ENCODE measurements around the gene RFPL3.
"Not testable (repeated sequence)": the region's sequence is repeated elsewhere in the genome, so short reads cannot be mapped to it uniquely, and the experiment has no call there.

RFPL3 gene

GRCh38 chr22:32357567-32357966, at the start of gene RFPL3:
Gene RFPL3, plus strand, starts transcription at chr22:32357867. Its CDS starts 205 bp downstream, at chr22:32358072.
- not testable (repeated sequence) for DNase-seq (ENCODE audit: low read depth in 2 of 2)

- DNase-seq (ENCODE audit: low read depth in 2 of 2) = no peak
Observed at GRCh38 chr22:32308191-32308590, 49.5 kb upstream of the RFPL3 start.

DNA sequence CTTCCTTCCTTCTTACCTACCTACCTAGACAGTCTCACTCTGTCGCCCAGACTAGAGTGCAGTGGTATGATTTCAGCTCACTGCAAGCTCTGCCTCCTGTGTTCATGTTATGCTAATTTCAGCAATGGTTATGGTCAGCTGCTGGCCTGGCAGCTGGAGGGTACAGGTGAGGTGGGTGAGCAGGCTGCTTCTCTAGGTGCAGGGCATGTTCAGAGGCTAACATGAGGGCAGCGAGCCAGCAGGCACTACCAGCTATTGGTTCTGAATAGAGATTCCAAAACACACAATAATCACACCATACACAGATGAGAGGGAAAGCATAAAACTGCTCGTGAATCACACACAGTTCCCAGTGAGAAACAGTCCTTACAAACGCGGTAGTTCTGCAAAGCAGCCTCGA, 48.7 kb upstream of the RFPL3 start:
- no peak for DNase-seq (ENCODE audit: low read depth in 2 of 2)

DNA sequence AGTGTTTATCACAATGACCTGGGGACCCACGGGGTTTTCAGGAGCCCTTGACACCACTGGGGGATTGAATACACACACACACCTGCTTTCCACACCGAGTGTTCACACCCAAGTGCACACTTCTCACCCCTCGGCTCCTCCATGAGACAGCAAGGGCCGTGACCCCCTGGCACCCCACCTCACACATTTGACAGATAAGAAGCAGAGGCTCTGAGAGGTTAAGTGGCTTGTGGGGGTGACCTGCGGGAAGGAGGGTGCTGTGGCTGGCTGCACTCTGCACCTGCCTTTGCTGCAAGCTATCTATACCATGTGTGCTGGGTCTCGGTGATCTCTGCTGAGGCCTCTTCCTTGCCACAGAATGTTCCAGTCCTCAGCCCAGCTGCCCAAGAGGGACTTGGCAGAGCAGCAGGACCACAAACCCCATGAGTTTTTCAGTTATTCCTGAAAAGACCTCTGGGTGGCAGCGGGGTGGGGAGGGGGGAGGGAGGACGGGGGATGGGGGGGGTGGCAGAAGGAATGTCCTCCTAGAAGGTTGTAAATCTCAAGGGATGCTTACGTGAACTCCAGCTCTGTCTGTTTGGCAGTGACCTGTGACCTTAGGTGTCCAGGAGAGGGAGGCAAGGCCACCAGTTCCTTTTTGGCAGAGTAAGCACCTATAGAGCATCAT, 47.9 kb upstream of the RFPL3 start:
- DNase-seq (ENCODE audit: low read depth in 2 of 2) = no peak

- DNase-seq (ENCODE audit: low read depth in 2 of 2) = no peak
Observed at GRCh38 chr22:32310777-32311176, 46.9 kb upstream of the RFPL3 start.

DNA sequence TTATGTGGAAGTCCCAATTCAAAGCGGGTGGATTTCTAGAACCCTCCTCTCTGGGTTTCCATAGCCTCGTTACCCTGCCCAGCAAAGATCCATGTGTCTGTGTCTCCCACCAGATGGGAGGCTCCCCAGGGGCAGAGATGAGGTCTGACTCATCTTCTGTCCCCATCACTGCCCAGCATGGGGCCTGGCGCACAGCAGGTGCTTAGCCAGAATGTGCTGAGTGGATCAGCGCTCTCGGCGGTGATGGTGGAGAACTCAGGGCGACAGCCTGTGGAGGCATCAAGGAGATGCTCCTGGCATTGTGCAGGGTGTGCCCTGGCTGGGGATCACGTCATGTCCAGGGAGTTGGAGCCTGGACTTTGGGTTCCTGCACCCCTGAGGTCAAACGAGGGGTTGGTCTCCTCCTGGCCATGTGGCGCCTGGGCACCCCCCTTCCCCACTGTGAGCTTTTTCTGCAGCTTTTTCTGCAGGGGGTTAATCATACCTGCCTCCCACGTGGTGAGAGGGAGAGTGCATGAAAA, 46.1 kb upstream of the RFPL3 start:
- no peak for DNase-seq (ENCODE audit: low read depth in 2 of 2)

DNA sequence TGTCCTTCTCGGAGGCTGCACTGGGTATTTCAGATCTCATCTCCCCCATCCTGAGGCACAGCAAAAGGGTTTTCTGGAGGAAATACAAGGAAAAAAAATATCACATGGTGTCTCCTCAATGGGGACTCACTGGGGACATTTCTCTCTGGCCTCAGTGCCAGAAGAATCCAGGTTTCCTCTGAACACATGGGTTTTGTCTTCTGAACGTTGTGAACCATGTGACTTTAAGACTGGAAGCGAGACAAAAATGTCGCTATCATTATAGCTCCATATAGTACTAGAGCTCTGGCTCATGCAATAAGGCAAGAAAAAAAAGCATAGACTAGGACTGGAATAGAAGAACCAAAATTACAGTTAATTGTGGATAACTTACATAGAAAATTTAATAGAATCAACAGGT, 44.9 kb upstream of the RFPL3 start:
- DNase-seq (ENCODE audit: low read depth in 2 of 2) = no peak

GRCh38 chr22:32313532-32313931, 44.1 kb upstream of the RFPL3 start:
- no peak for DNase-seq (ENCODE audit: low read depth in 2 of 2)

DNA sequence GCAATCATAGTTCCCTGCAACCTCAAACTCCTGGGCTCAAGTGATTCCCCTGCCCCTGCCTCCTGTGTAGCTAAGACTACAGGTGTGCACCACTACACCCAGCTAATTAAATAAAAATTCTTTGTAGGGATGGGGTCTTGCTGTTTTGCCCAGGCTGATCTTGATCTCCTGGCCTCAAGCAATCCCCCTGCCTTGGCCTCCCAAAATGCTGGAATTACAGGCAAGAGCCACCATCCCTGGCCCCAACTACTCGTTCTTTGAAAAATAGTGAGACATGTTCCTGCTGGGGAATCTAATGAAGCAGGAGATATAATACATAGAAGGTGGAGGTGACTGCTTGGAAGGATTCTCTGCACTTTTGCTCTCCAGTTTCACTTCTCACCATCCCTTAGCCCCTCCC, 40.1 kb upstream of the RFPL3 start:
- DNase-seq (ENCODE audit: low read depth in 2 of 2) = no peak

DNA sequence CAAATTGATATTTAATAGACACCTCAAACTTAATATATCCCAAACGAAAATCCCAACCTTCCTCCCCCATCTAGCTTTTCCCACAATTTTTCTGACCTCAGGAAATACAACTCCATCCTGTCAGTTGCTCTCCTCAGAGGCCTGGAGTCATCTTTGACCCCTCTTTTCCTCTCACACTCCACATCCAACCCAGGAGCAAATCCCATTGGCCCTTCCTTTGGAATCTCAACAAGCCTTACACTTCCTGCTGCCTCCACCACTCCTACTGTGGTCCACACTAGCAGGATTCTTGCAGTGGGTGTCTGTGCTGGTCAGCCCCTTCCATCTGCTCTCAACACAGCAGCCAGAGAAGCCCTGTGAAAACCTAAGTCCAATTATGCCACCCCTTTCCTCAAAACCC, 39.3 kb upstream of the RFPL3 start:
- DNase-seq (ENCODE audit: low read depth in 2 of 2) = no peak

DNA sequence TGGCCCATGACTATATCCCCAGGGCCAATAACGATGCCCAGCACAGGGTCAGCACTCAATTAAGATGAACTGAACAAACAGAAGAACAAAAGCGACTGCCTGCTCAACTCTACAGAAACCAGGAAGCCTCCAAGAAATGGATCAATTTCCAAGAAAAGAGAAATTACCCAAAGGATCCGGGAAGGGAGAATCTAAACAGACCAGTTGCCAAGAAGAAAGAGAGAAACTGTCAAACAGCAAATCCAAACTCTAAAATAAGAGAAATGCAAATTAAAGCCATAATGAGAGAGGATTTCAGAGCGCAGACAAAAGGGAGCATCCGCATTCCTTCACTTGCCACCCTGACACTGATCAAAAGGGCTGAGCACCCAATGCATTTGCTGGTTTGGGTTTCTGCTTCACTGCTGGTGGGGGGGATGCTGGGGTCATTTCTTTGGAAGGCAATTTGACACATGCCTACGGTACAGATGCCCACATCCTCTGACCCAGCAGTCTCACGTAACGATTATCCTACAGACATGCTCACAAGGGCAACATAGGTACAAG, 37.7 kb upstream of the RFPL3 start:
- DNase-seq (ENCODE audit: low read depth in 2 of 2) = no peak

DNA sequence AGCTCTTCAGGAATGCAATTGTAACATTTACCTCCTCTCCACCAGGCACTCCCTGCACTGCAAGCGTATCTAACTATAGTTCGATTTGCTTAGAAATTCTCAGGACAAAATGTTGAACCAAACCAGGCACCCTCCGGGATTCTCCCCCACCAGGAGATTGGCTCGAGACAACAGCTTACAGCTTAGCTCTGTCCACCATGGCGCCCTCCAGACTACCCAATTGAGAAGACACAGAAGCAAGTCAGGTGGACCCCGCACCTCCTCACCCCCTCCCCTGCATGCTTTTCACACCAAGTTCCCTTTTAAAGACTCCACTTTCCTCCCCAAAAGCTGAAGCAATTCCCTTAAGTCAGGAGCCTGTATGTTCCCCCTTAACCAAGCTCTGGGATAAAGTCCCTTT, 34.7 kb upstream of the RFPL3 start:
- no peak for DNase-seq (ENCODE audit: low read depth in 2 of 2)

DNA sequence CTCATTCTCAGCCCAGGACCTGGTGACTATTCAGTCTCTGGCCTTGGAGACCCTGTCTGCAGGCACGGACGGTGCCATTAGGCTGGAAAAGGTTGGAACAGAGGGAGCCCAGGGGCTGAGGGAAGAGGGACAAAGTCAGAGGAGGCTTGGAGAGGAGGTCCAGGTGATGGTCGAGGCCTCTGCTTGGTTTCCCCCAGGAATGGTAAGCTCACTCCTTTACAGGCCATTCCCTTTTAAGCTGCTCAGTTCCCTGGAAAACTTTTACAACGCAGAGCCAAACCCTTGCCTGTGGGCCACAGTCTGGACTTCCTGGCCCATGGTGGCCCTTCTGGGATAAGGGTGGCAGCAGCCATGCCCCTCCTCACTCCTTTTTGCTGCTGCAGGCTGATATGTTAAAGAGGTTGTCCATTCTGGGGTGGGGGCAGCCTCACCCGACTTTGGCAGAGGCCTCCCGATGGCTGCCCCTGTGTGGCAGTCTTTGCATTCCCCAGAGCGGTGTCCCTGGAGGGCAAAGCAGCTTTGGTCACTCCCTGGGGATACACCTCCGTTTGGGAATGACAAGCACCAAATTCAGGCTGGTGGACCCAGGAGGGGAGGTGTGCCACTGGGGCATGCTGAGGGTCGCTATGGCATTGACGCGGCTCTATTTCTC, 34.0 kb upstream of the RFPL3 start:
- DNase-seq (ENCODE audit: low read depth in 2 of 2) = no peak

- DNase-seq (ENCODE audit: low read depth in 2 of 2) = no peak
Observed at GRCh38 chr22:32324505-32325415, 32.9 kb upstream of the RFPL3 start.

DNA sequence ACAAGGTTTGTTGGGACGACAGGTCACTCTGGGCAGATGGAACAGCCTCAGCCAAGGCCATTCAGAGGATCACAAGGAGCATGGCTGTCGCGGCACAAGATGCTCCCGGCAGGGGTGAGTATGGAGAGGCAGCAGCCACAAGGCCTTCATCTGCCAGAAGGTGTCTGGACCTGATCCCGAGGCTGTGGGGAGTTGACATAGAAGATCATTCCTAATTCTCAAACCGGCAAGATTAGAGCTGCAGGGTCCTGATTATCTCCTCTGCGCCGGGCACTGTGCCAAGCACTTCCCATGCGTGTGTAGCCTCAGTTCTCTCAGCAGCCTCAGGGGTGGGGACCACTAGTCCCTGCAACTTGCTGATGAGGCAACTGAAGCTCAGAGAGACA, 32.3 kb upstream of the RFPL3 start:
- no peak for DNase-seq (ENCODE audit: low read depth in 2 of 2)

GRCh38 chr22:32325811-32326237, 31.8 kb upstream of the RFPL3 start:
- DNase-seq (ENCODE audit: low read depth in 2 of 2) = no peak

DNA sequence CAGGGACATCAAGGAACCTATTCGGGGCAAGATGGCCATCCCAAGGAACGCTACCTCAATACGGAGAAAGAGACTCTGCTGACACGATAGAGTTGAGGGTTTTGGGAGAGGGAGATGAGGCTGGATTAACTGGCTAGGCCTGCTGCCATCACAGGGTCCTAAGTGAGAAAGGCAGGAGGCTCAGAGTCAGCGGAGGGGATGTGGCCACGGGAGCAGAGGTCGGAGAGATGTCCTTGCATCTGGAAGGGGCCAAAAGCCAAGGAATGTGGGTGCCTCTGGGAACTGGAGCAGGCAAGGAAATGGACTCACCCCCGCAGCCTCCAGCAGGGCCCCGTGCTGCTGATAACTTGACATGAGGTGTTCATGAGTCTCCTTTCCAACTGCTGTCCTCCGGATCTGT, 31.0 kb upstream of the RFPL3 start:
- DNase-seq (ENCODE audit: low read depth in 2 of 2) = no peak

DNA sequence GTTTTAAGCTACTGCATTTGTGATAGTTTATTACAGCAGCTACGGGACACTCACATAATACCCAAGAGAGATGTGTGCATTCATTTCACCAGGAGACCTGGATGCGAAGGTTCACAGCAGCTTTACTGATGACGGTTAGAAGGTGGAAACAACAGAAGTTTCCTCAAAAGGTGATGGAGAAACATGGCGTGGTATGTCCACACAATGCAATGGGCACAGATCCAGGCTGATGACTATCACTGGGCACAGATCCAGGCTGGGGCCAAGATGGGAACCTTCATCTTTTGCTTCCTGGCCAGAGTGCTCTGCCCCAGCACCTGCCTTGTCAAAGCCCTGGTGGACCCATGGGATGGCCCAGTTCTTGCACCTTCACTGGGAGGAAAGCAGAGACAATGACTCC, 30.6 kb upstream of the RFPL3 start:
- no peak for DNase-seq (ENCODE audit: low read depth in 2 of 2)

DNA sequence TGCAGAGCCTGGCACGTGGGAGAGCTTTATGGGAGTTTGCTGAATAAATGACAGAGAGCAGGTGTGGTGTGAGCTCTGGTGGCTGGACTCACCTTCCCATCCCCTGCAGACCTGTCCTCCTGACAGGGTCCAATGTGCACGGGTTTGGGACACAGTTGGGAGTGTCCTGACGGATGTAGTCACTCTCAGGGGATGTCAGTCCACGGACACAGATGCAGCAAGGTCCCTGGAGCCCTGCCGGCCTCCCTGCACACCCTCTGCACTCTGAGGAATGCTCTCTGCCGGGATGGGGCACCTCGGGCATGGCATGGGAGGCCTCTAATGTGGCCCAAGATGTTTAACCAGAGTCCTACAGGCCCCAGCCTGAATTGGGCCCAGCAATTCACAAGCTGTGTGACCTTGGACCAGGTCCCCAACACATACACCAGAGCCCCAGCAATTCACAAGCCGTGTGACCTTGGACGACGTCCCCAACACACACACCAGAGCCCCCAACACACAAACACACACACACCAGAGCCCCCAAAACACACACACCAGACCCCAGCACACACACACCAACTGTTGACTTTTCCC, 30.0 kb upstream of the RFPL3 start:
- DNase-seq (ENCODE audit: low read depth in 2 of 2) = no peak

GRCh38 chr22:32328306-32329201, 29.1 kb upstream of the RFPL3 start:
- DNase-seq (ENCODE audit: low read depth in 2 of 2) = no peak

DNA sequence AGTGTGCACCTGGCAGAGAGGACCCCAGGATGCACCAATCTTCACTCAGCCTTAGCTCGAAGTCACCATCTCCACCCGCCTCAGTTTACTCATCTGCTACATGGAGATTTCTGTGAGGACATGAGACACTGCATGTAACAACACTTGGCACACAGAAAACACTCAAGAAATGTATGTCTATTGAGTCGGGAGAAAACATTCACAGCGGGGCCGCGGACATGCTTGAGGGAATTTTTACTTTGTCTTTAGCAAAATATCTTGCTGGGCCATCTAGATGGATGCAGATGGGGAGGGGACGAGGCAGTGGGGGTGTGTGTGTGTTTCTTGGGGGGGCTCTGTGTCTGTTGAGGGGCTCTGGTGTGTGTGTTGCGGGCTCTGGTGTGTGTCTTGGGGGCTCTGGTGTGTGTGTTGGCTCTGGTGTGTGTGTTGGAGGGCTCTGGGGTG, 28.4 kb upstream of the RFPL3 start:
- DNase-seq (ENCODE audit: low read depth in 2 of 2) = no peak
